Caki2 (cell line): Measurements from ENCODE around the gene PRDM15. TPM values are rescaled to one million over a fixed set of nuclear protein-coding genes. Genes with fewer than 3 reads are reported as not detected.

Source experiments
- DNase-seq: peaks from one replicate; pipeline ENCODE4 v3.0.0-alpha.2; 2015; ENCODE audit warnings: low read depth
- in situ Hi-C: cut with HindIII; loops from 2 replicates; pipeline ENCODE4 v1.10.0; 2016; ENCODE audit warnings: low sequenced_read_pairs, low pct_unique_long_range_greater_than_20kb, mixed read lengths
- total RNA-seq: library from RNA; depleted of rRNA; stranded (reverse); fragments of >200 nt; shearing (Covaris generic); gene quantifications from 2 replicates; pipeline ENCODE4 v1.2.3, GENCODE V29; 2014; ENCODE audit warnings: low replicate concordance

Gene PRDM15
- total RNA-seq, 1 experiment from 2014 or later, result 3.1 TPM

DNA sequence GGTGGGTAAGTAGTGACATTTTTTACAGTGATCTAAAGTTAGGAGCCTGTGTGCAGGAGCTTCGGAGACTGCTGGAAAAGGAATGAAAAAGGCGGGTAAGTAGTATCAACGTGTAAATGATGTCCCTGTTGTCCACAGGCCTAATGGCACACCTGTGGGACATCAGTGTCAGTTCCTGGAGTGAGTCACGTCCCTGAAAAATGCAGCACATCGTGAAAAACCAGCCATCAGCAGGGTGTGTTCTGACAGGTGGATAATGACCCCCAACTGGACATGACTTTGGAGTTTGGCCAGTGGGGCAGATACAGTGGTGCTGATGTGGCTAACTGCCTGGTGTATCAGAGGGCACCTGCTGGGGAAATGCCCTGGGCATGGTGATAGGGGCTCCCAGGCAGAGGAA lies 12.0 kb upstream of the PRDM15 start:
- in situ Hi-C loops, result no loop called here
- no peak for DNase-seq

DNA sequence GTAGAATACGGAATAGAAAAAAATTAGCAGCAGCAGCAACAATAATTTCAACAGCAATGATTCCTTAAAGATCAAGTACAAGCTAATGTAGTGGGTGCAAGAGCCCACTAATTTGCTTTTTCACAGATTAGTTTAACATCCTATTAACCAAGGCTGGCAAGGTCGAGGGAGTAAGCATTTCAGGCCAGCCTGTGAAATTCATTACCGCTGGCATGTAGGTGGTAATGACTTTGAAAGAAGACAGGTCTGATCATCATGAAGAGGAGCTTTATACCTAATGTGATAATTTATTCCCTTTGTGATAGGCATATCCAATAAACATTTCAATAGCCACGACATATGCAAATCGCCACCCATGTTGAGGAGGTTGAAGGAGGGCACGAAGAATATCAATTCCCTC lies 11.2 kb upstream of the PRDM15 start:
- in situ Hi-C loops, result no loop called here
- no peak for DNase-seq

DNA sequence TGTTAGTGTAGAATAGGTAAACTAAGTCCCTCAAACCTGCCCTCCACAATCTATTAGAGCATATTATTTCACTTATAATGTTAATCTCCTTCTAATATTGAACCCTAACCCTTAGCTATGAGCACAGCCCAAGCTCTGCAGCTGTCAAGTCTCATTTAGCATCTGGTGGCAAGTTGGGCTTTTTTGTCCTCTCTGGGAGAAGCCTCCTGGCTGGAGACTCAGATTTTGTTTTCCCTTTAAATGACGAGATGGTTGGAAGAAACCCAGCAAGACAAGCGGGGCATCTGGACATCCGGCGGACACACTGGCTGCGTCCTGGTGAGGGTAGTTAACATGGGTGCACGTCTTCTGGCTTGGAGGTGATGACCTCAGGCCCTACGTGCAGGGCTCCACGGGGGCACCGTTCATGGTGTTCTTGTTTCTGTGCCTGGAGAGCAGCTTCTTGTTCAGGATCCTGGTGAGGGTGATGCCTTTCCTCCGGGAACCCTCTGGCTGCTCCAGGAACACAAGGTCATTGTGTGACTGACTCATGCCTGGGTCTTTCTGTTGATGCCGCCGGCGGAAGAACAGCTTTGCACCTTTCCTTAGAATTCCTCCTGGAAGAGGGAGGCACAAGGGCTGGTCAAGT lies 9.7 kb upstream of the PRDM15 start:
- no peak for DNase-seq
- in situ Hi-C loops, result no loop called here

DNA sequence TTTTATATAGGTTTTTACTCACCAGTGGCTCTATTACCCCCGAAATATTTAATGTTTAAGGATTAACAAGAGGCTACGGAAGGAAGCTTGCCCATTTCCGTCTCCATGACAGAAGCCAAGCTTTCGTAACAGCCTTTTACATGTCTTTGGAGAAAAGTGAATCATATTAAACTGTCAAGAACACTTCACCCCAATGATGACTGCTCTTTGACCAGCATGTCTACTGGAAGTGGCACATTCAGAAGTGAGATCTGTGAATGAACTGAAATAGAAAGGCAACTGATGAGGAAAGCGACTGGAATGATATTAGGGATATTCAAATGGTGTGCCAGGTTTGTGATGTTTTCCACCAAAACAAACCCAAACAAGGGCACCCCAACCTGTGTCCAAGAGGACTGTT lies 8.5 kb upstream of the PRDM15 start:
- in situ Hi-C loops, result no loop called here
- DNase-seq, result no peak

DNA sequence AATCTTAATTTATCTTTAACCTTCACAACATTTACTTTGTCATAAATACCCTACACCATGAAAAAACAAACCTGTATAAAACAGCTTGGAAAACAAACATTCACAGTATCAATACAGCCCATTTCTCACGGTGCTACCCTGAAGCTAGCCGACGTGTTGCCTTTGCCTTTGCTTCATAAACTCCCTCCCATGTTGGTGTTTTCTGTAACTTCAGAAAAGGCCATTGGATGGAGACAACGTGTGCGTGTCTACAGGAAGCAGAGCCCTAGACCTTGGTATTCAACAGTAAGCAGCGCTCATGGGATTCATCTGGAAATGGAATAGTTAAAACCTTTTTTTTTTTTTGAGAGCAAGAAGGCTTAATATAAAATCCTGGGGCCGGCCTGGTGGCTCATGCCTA lies 7.2 kb upstream of the PRDM15 start:
- no peak for DNase-seq
- in situ Hi-C loops, result no loop called here

DNA sequence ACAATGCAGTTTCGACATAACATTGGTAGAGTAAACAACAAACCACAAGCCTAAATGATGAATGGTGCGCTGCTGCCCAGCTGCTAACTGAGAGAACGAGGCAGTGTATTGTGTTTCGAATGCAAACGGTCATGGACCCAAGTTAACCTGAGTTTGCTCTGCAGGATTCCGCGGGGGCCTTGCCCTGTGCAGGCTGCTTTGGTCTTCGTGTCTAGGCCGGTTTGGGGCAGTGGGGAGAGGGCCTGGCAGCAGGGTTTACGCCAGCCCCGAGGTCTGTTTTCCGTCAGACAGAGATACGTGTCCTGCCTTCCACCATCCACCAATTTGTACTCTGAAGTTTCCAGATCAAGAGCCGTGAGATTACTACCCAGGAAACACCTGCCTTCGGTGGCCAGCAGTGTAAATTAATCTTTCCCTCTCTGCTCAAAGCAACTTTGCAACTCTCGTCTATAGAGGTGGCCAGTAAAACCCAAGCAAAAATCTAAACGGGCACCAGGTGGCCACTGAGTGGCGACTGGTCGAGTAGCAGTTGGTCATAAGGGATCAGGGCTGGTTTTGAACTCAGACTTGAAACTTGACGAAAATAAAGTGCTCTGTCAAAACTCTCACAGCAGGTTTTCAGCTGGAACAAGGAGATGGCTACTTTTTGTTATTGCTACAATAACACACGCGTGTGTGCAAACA lies 6.3 kb upstream of the PRDM15 start:
- in situ Hi-C loops, result no loop called here
- DNase-seq, result no peak

DNA sequence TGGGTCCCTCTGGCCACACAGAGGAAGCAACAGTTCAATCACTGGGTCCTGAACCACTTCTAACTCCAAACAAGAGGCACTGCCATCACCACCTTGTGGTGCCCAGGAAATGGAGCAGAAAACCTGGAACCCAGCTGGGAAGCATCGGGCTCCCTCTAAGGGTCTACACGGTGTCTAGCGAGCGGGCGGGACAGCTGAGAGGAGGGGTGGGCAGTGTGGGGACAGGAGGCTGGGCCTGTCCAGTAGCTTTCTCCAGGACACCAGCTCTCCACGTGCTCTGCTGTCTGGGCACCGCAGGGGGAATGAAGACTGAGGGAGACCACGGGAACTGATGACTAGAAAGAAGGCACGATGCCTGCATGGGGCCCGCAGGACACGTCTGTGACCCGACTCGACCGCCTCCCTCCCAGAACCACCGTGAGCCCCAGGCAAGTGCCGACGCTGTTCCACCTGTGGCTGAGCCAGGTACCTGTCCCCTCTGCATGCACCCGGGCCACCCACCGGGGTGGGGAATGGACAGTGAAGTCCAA lies 5.4 kb upstream of the PRDM15 start:
- in situ Hi-C loops, result no loop called here

DNA sequence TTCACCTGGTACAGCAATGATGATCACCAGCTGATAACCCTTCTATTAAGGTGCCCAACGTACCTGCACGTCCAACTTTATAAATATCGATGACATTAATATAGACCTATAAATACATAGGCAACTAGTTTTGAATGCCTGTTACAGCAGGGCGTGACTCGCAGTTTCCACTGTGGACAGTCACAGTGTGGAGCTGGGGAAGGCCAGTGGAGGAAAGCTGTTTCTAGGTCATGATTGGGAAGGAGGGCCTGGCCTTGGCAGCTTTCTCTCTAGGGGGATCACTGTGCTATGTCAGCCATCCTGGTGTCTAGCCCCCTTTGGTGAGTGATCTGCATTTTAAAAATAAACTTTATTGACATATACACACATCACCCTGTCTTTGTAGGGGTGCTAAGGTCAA lies 4.4 kb upstream of the PRDM15 start:
- DNase-seq, result no peak
- in situ Hi-C loops, result no loop called here

More for the DNA sequence above, 5.4 kb upstream of the PRDM15 start:
- DNase-seq, result no peak

DNA sequence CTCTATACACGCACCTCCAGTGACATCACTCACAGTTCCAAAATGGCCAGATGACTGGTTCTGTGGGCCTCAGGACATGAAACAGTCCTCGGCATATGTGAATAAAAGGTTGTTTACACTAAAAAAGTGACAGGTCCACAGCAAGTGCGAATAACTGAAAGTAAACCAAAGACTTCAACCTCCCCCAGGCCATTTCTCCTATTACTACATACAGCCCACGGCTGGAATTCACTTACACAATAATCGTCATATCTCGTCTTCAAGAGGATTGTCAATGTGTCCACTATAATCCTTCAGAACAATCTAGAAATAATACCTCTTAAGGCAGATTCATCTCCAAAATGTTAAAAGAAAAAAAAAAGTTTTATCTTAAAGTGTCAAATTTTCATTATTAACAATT lies 1.9 kb upstream of the PRDM15 start:
- no peak for DNase-seq
- in situ Hi-C loops, result no loop called here

DNA sequence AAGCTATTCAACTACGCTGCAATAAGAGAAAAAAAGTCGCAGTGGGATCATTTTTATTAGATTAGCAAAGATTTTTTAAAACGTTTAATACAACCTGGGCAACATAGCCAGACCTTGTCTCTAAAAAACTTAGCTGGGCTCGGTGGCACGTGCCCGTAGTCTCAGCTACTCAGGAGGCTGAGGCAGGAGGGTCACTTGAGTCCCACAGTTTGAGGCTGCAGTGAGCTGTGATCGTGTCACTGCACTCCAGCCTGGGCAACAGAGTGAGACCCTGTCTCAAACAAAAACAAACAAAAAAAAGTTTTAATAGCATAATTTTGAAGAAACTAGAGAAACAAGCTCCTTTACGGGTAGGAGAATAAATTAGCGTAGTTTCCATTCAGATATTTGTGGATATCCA lies 1.0 kb upstream of the PRDM15 start:
- no peak for DNase-seq
- in situ Hi-C loops, result no loop called here

DNA sequence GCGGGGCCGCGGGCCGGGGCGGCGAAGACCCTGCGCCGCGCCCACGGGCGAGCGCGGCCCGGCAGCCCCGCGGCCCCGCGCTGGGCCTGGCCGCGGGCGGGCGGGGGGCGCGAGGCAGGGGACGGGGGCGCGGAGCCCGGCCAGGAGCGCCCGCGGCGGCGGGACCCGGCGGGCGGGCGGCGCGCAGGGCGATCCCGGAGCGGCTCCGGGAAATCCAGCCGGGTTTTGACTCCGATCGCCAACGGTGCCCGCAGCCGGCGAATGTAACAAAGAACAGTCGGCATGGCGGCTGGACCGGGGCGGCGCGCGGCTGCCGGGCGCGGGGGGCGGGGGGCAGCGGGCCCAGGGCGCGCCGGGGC lies 334 bp downstream of the PRDM15 start:
- DNase-seq, result peak; percentile 20
- in situ Hi-C loops, result no loop called here

DNA sequence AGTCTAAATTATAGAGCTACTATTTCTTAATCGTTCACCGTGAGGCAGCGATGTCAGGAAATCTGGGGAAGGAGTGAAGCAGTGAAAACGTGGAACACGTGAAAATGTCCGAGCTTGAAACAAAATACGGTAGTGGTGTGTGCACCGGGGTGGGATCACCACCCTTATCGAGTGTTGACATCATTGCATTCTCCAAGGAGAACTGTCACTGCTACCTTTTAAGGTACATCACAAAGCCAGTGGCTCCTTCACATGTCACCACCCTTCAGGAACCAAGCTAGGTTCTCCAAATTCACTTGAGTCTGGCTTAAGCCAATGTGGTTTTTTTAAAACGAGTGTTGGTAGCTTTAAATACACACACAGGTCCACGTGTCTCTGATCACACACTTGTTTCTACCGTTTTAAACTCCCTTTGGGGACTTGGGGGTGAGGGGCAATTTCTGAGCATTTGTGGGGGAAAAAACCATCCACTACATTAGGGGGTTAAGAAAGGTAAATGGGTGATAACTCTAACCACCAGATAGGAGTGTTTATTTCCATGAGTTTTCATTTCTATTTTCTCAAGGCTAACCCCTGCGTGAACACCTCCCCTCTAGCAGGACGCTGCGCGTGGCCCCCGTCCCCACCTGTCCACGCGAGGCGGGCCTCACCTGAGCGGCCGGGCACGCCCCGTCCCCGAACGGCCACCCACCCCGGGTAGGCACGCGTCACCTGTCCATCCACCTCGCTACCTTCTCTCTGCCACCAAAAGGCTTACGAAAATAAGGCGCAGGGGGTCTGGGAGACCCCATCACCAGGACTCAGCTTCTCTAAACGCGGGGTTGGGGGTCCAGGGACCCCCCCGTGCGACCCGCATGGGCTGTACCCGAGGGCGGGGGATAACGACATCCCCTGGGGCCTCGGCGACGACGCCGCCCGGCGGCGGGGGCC lies 978 bp downstream of the PRDM15 start:
- in situ Hi-C loops, result no loop called here

DNA sequence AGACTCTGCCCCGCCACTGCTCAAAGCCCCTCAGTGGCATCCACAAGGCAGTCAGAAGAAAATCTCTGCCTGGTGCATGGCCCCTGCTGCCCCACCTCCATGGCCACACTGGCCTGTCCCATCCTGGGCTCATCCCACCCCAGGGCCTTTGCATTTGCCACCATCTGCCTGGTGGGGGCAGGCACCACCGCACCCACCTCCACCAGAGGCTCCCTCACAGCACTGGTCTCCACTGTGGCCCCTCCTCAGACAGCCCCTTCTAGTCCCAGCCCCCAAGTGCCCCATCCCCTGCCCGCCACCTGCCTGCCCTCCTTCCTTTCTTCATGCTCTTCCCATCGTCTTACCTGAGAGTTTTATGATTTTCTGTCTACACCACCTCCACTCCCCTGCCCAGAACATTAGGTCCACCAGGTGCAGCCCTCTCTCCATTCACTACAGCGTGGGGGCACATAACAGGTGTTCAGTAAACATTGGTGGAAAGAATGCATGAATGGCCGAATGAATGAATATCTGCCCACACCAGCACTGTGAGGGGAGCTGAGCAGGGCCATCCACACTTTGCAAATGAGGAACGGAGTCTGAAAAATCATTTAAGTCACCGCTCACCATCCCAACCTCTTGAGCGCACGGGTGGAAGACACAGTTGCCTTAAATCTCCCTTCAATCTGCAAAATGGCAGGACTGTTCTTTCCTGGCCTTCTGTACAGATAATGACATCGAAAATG lies 2.1 kb downstream of the PRDM15 start:
- no peak for DNase-seq
- in situ Hi-C loops, result no loop called here

More for the DNA sequence above, 978 bp downstream of the PRDM15 start:
- DNase-seq, result peak; percentile 34

DNA sequence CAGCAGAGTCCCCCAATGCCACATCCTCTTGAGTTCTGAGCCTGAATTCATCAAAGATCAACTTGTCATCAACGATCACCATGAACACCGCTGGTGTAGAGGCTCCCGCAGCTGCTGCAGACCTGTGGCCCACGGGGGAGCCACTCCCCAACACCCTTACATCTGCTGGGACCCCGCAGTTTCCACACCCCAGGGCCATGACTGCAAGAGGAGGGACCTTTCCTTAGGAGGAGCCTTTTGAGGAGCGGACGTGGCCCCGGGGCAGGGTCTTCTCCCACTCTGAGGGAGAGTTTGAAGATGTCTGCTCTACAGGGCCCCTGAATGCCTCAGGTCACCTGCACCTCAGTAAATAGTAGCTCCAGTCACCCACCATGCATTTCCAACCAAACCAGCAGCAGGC lies 2.7 kb downstream of the PRDM15 start:
- in situ Hi-C loops, result no loop called here
- no peak for DNase-seq

DNA sequence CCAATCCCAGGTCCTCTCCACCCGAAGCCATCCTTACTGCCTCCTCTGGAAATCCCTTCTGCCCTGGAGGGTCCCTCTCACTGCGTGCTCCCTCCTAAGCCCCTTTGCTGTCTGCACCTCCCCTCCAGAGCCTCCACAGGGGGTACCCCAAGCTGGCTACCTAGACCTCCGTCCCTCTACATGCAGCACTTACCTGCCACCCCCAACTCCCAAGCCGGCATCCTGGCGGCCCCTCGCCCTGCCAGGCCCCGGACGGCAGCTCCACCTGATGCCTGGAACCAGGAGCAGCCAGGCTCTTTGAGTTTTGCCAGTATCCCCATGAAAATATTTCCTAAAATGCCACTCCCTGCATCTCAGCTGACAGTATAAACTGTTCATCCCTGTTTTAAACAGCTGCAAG lies 4.1 kb downstream of the PRDM15 start:
- DNase-seq, result no peak
- in situ Hi-C loops, result no loop called here

DNA sequence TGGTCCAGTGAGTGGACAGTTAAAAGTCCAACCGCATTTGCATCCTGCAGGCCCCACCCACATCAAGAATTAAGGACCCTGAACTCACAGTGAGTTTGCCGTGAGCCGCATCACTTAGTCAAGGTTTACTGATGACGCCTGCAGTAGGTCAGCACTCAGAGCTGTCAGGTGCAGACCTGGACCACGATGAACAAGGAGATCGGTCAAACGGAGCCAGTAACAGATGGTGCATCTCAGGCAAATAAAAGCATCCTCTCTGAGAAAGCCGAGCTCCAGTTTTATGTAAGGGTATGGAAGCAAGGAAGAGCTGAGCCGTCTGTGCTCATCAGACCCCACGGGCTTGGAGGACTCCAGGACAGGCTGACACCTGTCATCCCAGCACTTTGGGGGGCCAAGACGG lies 4.5 kb downstream of the PRDM15 start:
- in situ Hi-C loops, result no loop called here
- DNase-seq, result no peak

DNA sequence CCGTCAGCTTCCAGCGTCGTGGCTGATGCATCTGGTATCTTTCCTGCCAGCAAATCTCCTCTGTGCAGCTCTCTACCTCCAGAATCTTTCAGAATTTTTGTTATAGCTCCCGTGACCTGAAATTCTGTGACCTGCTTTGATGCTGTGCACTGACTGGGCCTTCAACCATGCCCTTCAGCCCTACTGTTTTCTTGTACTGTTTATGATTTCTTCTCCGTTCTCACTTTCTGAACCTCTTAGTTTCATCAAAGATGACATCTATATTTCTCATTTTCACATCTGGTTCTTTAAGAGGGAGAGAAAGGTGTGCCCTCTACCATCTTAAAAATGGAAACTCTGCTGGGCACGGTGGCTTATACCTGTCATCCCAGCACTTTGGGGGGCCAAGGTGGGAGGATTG lies 5.7 kb downstream of the PRDM15 start:
- in situ Hi-C loops, result no loop called here
- DNase-seq, result no peak

DNA sequence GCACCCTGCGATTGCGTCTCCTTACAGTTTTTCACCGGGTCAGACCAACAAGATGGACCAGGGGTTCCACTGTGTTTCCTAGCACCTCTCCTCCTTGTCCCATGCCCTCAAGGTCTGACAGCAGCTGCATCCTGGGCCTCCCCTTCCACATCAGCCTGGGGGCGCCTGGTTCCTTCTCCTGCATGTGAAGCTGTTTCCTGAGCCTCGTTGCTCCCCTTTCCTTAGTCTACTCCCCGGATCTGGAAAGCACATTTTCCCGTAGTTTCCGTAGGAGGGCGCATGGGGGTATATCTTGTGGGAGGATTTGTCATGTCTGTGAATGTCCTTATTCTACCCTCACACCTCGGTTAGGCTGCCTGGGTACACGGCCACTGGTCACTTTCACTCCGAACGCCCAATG lies 6.1 kb downstream of the PRDM15 start:
- in situ Hi-C loops, result no loop called here
- no peak for DNase-seq
